SK-N-SH (cell line): Measurements from ENCODE around the gene NEMP1. TPM values are rescaled to one million over a fixed set of nuclear protein-coding genes. Genes with fewer than 3 reads are reported as not detected.

Source experiments
- CTCF ChIA-PET: fragments of 300-600, 350-600 bp; formaldehyde crosslinking; extraction: SDS; loops from one replicate; lab custom pipeline; 2021; lab: Yijun Ruan, JAX
- POLR2A ChIA-PET: fragments of 350-600 bp; sonication (Branson Sonifier 250); formaldehyde crosslinking; extraction: SDS; loops from one replicate; lab custom pipeline; 2020; ENCODE audit warnings: antibody characterized with exemption, inconsistent platforms; lab: Yijun Ruan, JAX
- DNase-seq: peaks from one replicate; pipeline ENCODE4 v3.0.0; 2012
- H2AFZ ChIP-seq: fragments of 200-600 bp; sonication (generic); 2 replicates; pipeline ENCODE4 v1.8.1; 2016; ENCODE audit warnings: antibody characterized with exemption, mild to moderate bottlenecking, low read depth
- H3F3A ChIP-seq: fragments of 200-600 bp; sonication (generic); replicated peaks from 2 replicates; pipeline ENCODE3; 2016; ENCODE audit warnings: antibody characterized with exemption, mild to moderate bottlenecking; ENCODE audit not compliant: insufficient read depth
- H3K27ac ChIP-seq, 2 experiments: fragments of 200-500 bp in 1 of 2; fragments of 200-600 bp in 1 of 2; sonication (Bioruptor generic) in 1 of 2; sonication (generic), shearing (Covaris generic) in 1 of 2; 2 replicates each; pipeline versions ENCODE4 v1.5.1 to v1.6.1; 2014 to 2016; ENCODE audit warnings: low read depth in 2 of 2, inconsistent platforms in 1 of 2, low read length in 1 of 2, mild to moderate bottlenecking in 1 of 2, mixed read lengths in 1 of 2
- H3K27me3 ChIP-seq: fragments of 200-600 bp; sonication (generic), shearing (Covaris generic); 2 replicates; pipeline ENCODE4 v1.6.1; 2016; ENCODE audit warnings: mixed run types; ENCODE audit not compliant: insufficient read depth
- H3K36me3 ChIP-seq, 2 experiments: fragments of 200-500 bp in 1 of 2; fragments of 200-600 bp in 1 of 2; sonication (Bioruptor generic) in 1 of 2; sonication (generic) in 1 of 2; replicated peaks in 1 of 2; 2 replicates each; pipeline versions ENCODE3 to v1.5.1; 2014 to 2016; ENCODE audit warnings: low read length in 1 of 2, mild to moderate bottlenecking in 1 of 2; ENCODE audit not compliant: insufficient read depth in 2 of 2, control insufficient read depth in 1 of 2
- H3K4me1 ChIP-seq, 2 experiments: fragments of 200-500 bp in 1 of 2; fragments of 200-600 bp in 1 of 2; sonication (Bioruptor generic) in 1 of 2; sonication (generic), shearing (Covaris generic) in 1 of 2; 2 replicates each; pipeline versions ENCODE4 v1.5.1 to v1.6.1; 2014 to 2016; ENCODE audit warnings: low read depth in 1 of 2, low read length in 1 of 2, mixed run types in 1 of 2; ENCODE audit not compliant: insufficient read depth in 2 of 2, control insufficient read depth in 1 of 2
- H3K4me2 ChIP-seq: fragments of 200-600 bp; sonication (generic), shearing (Covaris generic); 2 replicates; pipeline ENCODE4 v1.6.1; 2017; ENCODE audit warnings: mixed run types
- H3K4me3 ChIP-seq, 2 experiments: fragments of 200-500 bp in 1 of 2; fragments of 200-600 bp in 1 of 2; sonication (Bioruptor generic) in 1 of 2; sonication (generic), shearing (Covaris generic) in 1 of 2; 2 replicates each; pipeline versions ENCODE4 v1.5.1 to v1.8.1; 2014 to 2016; ENCODE audit warnings: low read depth in 2 of 2, inconsistent platforms in 1 of 2, low read length in 1 of 2, mild to moderate bottlenecking in 1 of 2, mixed read lengths in 1 of 2, moderate library complexity in 1 of 2
- H3K79me2 ChIP-seq: fragments of 200-600 bp; sonication (generic); 2 replicates; pipeline ENCODE4 v1.8.1; 2017; ENCODE audit warnings: mild to moderate bottlenecking; ENCODE audit not compliant: insufficient read depth
- H3K9ac ChIP-seq: fragments of 200-600 bp; sonication (generic); 2 replicates; pipeline ENCODE4 v1.6.1; 2017; ENCODE audit warnings: mixed run types
- H3K9me2 ChIP-seq: fragments of 200-600 bp; sonication (generic); 2 replicates; pipeline ENCODE4 v1.6.1; 2017; ENCODE audit warnings: mixed run types
- H3K9me3 ChIP-seq: fragments of 200-600 bp; sonication (generic); 2 replicates; pipeline ENCODE4 v1.6.1; 2017; ENCODE audit warnings: mixed run types, mild to moderate bottlenecking, moderate library complexity
- H4K20me1 ChIP-seq: fragments of 200-600 bp; sonication (generic); 2 replicates; pipeline ENCODE4 v1.6.1; 2017; ENCODE audit warnings: mild to moderate bottlenecking, mixed run types; ENCODE audit not compliant: insufficient read depth
- CHD2 ChIP-seq: fragments of 150-350 bp; IDR thresholded peaks from 2 replicates; pipeline ENCODE4 v1.6.1; 2018; ENCODE audit warnings: low read length; ENCODE audit not compliant: partially characterized antibody
- FOSL2 ChIP-seq: IDR thresholded peaks from 2 replicates; pipeline ENCODE4 v1.4.0; 2012; ENCODE audit warnings: low read depth, mild to moderate bottlenecking, moderate library complexity, borderline replicate concordance
- FOXM1 ChIP-seq: IDR thresholded peaks from 2 replicates; pipeline ENCODE4 v1.4.0; 2012; ENCODE audit warnings: low read depth, mild to moderate bottlenecking
- GATA2 ChIP-seq: sonication (generic); formaldehyde crosslinking; IDR thresholded peaks from 2 replicates; pipeline ENCODE4 v1.5.0; 2020; ENCODE audit warnings: mild to moderate bottlenecking, missing genetic modification reagents
- JUND ChIP-seq: IDR thresholded peaks from 2 replicates; pipeline ENCODE4 v1.4.0; 2012
- RAD21 ChIP-seq: IDR thresholded peaks from 2 replicates; pipeline ENCODE4 v1.6.1; 2012; ENCODE audit warnings: mild to moderate bottlenecking, low read length
- SIN3A ChIP-seq: IDR thresholded peaks from 2 replicates; pipeline ENCODE4 v1.6.1; 2012; ENCODE audit warnings: low read depth, mild to moderate bottlenecking, low read length, moderate library complexity, borderline replicate concordance
- SMC3 ChIP-seq: IDR thresholded peaks from 2 replicates; pipeline ENCODE4 v1.6.1; 2012; ENCODE audit warnings: low read depth, low read length, improper control_type of control experiment
- USF1 ChIP-seq: IDR thresholded peaks from 2 replicates; pipeline ENCODE4 v1.4.0; 2012; ENCODE audit warnings: low read depth, borderline replicate concordance
- WGBS: methylation state at CpG from one replicate; pipeline ENCODE4 v1.1.6; 2017; ENCODE audit warnings: low lambda C conversion rate; 5-methylcytosine and 5-hydroxymethylcytosine counted together
- polyA plus RNA-seq, 3 experiments: library from polyadenylated mRNA; depleted of rRNA; stranded (reverse); fragments of >200 nt; gene quantifications; 2 replicates each; pipeline ENCODE4 v1.2.3, GENCODE V29; 2012

The NEMP1 gene
- polyA plus RNA-seq, 1 of the 3 experiments (the other 2 are of a cell fraction): 6.2 TPM

- 34% methylated on average over 2 of the region's 2 CpGs for WGBS
Measured at GRCh38 chr12:57031138-57031725, 47.4 kb downstream of the NEMP1 start.

GRCh38 chr12:57029457-57029856, 49.1 kb downstream of the NEMP1 start:
- Histone ChIP-seq H3K9ac (no peak overlapping the region), H3K4me3 (no peak overlapping the region), H3K27ac (no peak overlapping the region; a peak in 1 of 4 replicates), H3K9me2 (no peaks in the 10 kb centered on the region), H3K4me1 (peaks cover 0 to 51% of the 10 kb centered on the region in 2 experiments; a peak in 2 of 4 replicates), H3K4me2 (no peak overlapping the region), H3F3A (no peaks in the 10 kb centered on the region), H2AFZ (no peak overlapping the region), H3K27me3 (peaks cover 7% of the 10 kb centered on the region; the same call in 1 of the 2 replicates), H4K20me1 (no peaks in the 10 kb centered on the region), H3K79me2 (no peaks in the 10 kb centered on the region), H3K36me3 (no peaks in the 10 kb centered on the region), H3K9me3 (no peaks in the 10 kb centered on the region)
- POLR2A ChIA-PET: interaction anchor here (0.6 kb wide), 1 partner anchor 71 kb away, joined by 3 read pairs; no protein-coding TSS in a partner anchor
- TF ChIP-seq FOSL2 (no peak), USF1 (no peak), CHD2 (peak; percentile 31)
- 67% methylated on average over 7 of the region's 7 CpGs for WGBS
- CTCF ChIA-PET: interaction anchor here (1.0 to 10.5 kb wide), 5 partner anchors 17 to 154 kb away, joined by 3 to 101 read pairs (median 8); partner anchors contain the start of genes STAT6 and ZBTB39
- peak; percentile 38 for DNase-seq

More at GRCh38 chr12:57031138-57031725, 47.4 kb downstream of the NEMP1 start:
- Histone ChIP-seq H3K27me3 (peaks cover 5% of the 10 kb centered on the region; the same call in 1 of the 2 replicates), H3K9me2 (no peaks in the 10 kb centered on the region), H3K4me3 (no peak overlapping the region), H3F3A (no peaks in the 10 kb centered on the region), H4K20me1 (no peaks in the 10 kb centered on the region), H3K9me3 (no peaks in the 10 kb centered on the region), H3K36me3 (no peaks in the 10 kb centered on the region), H3K4me1 (peaks cover 0 to 48% of the 10 kb centered on the region in 2 experiments; a peak in 2 of 4 replicates), H2AFZ (no peak overlapping the region), H3K4me2 (no peak overlapping the region), H3K27ac (no peak overlapping the region), H3K9ac (no peak overlapping the region), H3K79me2 (no peaks in the 10 kb centered on the region)
- ChIA-PET CTCF (interaction anchor here (1.0 to 10.5 kb wide), 12 partner anchors 10 to 552 kb away, joined by 3 to 101 read pairs (median 5); partner anchors contain the start of genes MYO1A, STAT6, TAC3 and ZBTB39), POLR2A (no interaction called here)
- DNase-seq: no peak
- no peak for TF ChIP-seq SIN3A
- peak; percentile 43 for TF ChIP-seq RAD21

- Histone ChIP-seq H3K79me2 (no peaks in the 10 kb centered on the region), H2AFZ (no peak overlapping the region), H4K20me1 (no peaks in the 10 kb centered on the region), H3K36me3 (no peaks in the 10 kb centered on the region), H3K4me2 (no peak overlapping the region), H3K9ac (no peak overlapping the region), H3K27ac (no peak overlapping the region; a peak in 1 of 4 replicates), H3K4me1 (peaks cover 0 to 58% of the 10 kb centered on the region in 2 experiments; a peak in 2 of 4 replicates), H3K9me3 (no peaks in the 10 kb centered on the region), H3K9me2 (no peaks in the 10 kb centered on the region), H3F3A (no peaks in the 10 kb centered on the region), H3K4me3 (no peak overlapping the region), H3K27me3 (peaks cover 5% of the 10 kb centered on the region; the same call in 1 of the 2 replicates)
- CTCF ChIA-PET: interaction anchor here (0.8 to 10.5 kb wide), 12 partner anchors 11 to 211 kb away, joined by 3 to 101 read pairs (median 8); partner anchors contain the start of genes STAT6, TAC3 and ZBTB39
- POLR2A ChIA-PET: interaction anchor here (1.6 kb wide), 1 partner anchor 10 kb away, joined by 7 read pairs; no protein-coding TSS in a partner anchor
- TF ChIP-seq JUND: no peak
- no peak for TF ChIP-seq SIN3A
- TF ChIP-seq RAD21: no peak
- no peak for TF ChIP-seq FOXM1
- no peak for TF ChIP-seq GATA2
- no peak for TF ChIP-seq SMC3
- 66% methylated on average over 5 of the region's 5 CpGs for WGBS
- DNase-seq: no peak
Measured at GRCh38 chr12:57027805-57028153, 50.8 kb downstream of the NEMP1 start.
